NT2/D1 (cell line): ENCODE measurements around the gene RNU11.

ENCODE experiments used
- SUZ12 ChIP-seq: IDR thresholded peaks from 2 replicates; pipeline ENCODE4 v1.6.1; 2011; ENCODE audit not compliant: insufficient read length, insufficient read depth; ENCODE audit errors: extremely low read depth
- ZNF274 ChIP-seq: IDR thresholded peaks from 2 replicates; pipeline ENCODE4 v1.6.1; 2011; ENCODE audit warnings: mild to moderate bottlenecking, low read depth, low read length

DNA sequence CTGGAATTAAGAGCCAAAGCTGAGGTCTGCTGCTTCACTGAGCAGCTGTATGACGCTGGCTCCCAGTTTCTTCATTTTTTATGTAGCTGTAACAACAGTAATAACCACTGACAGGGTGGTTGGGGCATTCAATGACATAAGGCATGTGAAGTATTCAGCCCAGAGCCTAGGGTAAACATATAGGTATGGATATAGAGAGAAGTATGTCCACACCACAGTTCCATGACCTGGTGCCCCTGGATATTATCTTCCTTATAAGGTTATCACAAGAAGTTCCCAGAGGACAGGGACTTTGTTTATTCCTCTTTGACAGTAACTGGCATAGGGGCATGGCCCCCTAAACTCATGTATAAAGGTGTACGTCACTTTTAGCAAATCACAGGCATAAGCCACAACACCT is 41.6 kb upstream of the RNU11 start:
- TF ChIP-seq ZNF274 (no peak), SUZ12 (no peak)
